Mesodermal cell (in vitro differentiated cells): ENCODE measurements around the gene FOLR1.
A peak's percentile ranks its signal among the peaks of the same experiment; 100 is the strongest.

Experiments used
- H3K27ac ChIP-seq: 2 replicates; pipeline ENCODE4 v1.7.0; 2013; ENCODE audit warnings: mild to moderate bottlenecking, low read depth, low read length, moderate library complexity; ENCODE audit not compliant: severe bottlenecking
- H3K36me3 ChIP-seq: 2 replicates; pipeline ENCODE4 v1.7.1; 2013; ENCODE audit warnings: mild to moderate bottlenecking, low read length, moderate library complexity; ENCODE audit not compliant: control insufficient read depth, insufficient read depth
- H3K4me1 ChIP-seq: one replicate; pipeline ENCODE4 v1.7.1; 2013; ENCODE audit warnings: mild to moderate bottlenecking, low read length; ENCODE audit not compliant: insufficient read depth, control insufficient read depth, poor library complexity, severe bottlenecking
- H3K4me3 ChIP-seq: 2 replicates; pipeline ENCODE4 v1.7.0; 2013; ENCODE audit warnings: low read length, control low read depth, mild to moderate bottlenecking; ENCODE audit not compliant: insufficient read depth, poor library complexity, severe bottlenecking; ENCODE audit errors: extremely low read depth
- H3K9me3 ChIP-seq: 2 replicates; pipeline ENCODE4 v1.7.1; 2013; ENCODE audit warnings: mild to moderate bottlenecking, low read length, moderate library complexity; ENCODE audit not compliant: control insufficient read depth
- WGBS, 2 experiments: methylation state at CpG; one replicate each; pipeline ENCODE4 v1.1.5; 2013; ENCODE audit warnings: missing lambda C conversion rate in 2 of 2; ENCODE audit not compliant: insufficient coverage in 2 of 2; 5-methylcytosine and 5-hydroxymethylcytosine counted together

Gene FOLR1

GRCh38 chr11:72209101-72209500 lies 17.2 kb downstream of the FOLR1 start:
- H3K4me3 ChIP-seq = no peak overlapping the region
- H3K36me3 ChIP-seq = no peaks in the 10 kb centered on the region
- no peak overlapping the region for H3K27ac ChIP-seq
- no peaks in the 10 kb centered on the region for H3K9me3 ChIP-seq
- 65 to 90% methylated on average over 2 to 4 of the region's 4 CpGs for WGBS, 2 experiments
- no peaks in the 10 kb centered on the region for H3K4me1 ChIP-seq

GRCh38 chr11:72216638-72217037 lies 24.7 kb downstream of the FOLR1 start, which contains the start of gene FOLR2:
TSS of gene FOLR2 (plus strand) at chr11:72216794. CDS start at chr11:72218585, 1,791 bp downstream.
- Histone ChIP-seq H3K4me3 (no peak within 1 kb of the TSS), H3K4me1 (no peaks in the 10 kb centered on the region), H3K36me3 (no peaks in the 10 kb centered on the region), H3K27ac (no peak within 1 kb of the TSS), H3K9me3 (no peaks in the 10 kb centered on the region)
- WGBS, 2 experiments = 91 to 92% methylated on average over 3 to 6 of the region's 6 CpGs

GRCh38 chr11:72217841-72218240 lies 25.9 kb downstream of the FOLR1 start:
- Histone ChIP-seq H3K4me1 (peaks cover 7% of the 10 kb centered on the region), H3K27ac (no peak overlapping the region), H3K9me3 (no peaks in the 10 kb centered on the region), H3K4me3 (no peak overlapping the region), H3K36me3 (no peaks in the 10 kb centered on the region)
- WGBS, 2 experiments = 44 to 60% methylated on average over 1 to 2 of the region's 2 CpGs

GRCh38 chr11:72218251-72218745 lies 26.4 kb downstream of the FOLR1 start:
- Histone ChIP-seq H3K9me3 (no peaks in the 10 kb centered on the region), H3K4me3 (no peak overlapping the region), H3K4me1 (peaks cover 7% of the 10 kb centered on the region), H3K27ac (no peak overlapping the region), H3K36me3 (no peaks in the 10 kb centered on the region)
- 93 to 100% methylated on average over 3 to 5 of the region's 5 CpGs for WGBS, 2 experiments

- Histone ChIP-seq H3K27ac (no peak overlapping the region), H3K4me3 (no peak overlapping the region), H3K4me1 (peaks cover 9% of the 10 kb centered on the region), H3K9me3 (no peaks in the 10 kb centered on the region), H3K36me3 (no peaks in the 10 kb centered on the region)
- WGBS, 2 experiments = 86 to 90% methylated on average over 5 to 6 of the region's 10 CpGs
Measured at GRCh38 chr11:72220696-72221363, 28.9 kb downstream of the FOLR1 start.

- 89 to 97% methylated on average over 6 to 7 of the region's 7 CpGs for WGBS, 2 experiments
- Histone ChIP-seq H3K4me3 (no peak overlapping the region), H3K27ac (no peak overlapping the region), H3K9me3 (no peaks in the 10 kb centered on the region), H3K36me3 (peaks cover 3% of the 10 kb centered on the region), H3K4me1 (peaks cover 13% of the 10 kb centered on the region)
Measured at GRCh38 chr11:72221386-72222075, 29.6 kb downstream of the FOLR1 start.

GRCh38 chr11:72222106-72222891 lies 30.4 kb downstream of the FOLR1 start:
- Histone ChIP-seq H3K4me1 (peaks cover 14% of the 10 kb centered on the region), H3K4me3 (peak overlapping the region; percentile 95), H3K36me3 (peaks cover 11% of the 10 kb centered on the region), H3K9me3 (no peaks in the 10 kb centered on the region), H3K27ac (peak overlapping the region; percentile 87)
- WGBS, 2 experiments = 61 to 64% methylated on average over 6 of the region's 6 CpGs

- H3K4me3 ChIP-seq = peak overlapping the region; percentile 95
- H3K27ac ChIP-seq = peak overlapping the region; percentile 87
- no peaks in the 10 kb centered on the region for H3K9me3 ChIP-seq
- WGBS, 2 experiments = 0 to 1% methylated on average over 23 to 41 of the region's 47 CpGs
- peaks cover 17% of the 10 kb centered on the region for H3K36me3 ChIP-seq
- peaks cover 14% of the 10 kb centered on the region for H3K4me1 ChIP-seq
Measured at GRCh38 chr11:72222907-72223614, 31.1 kb downstream of the FOLR1 start.

GRCh38 chr11:72223615-72224563 lies 31.9 kb downstream of the FOLR1 start:
- 0 to 1% methylated on average over 49 to 71 of the region's 84 CpGs for WGBS, 2 experiments
- Histone ChIP-seq H3K36me3 (peaks cover 25% of the 10 kb centered on the region), H3K4me1 (peaks cover 14% of the 10 kb centered on the region), H3K4me3 (peak overlapping the region; percentile 95), H3K27ac (peak overlapping the region; percentile 87), H3K9me3 (no peaks in the 10 kb centered on the region)
